Measurements from ENCODE around the gene ARHGAP6. TPM values are rescaled to one million over a fixed set of nuclear protein-coding genes. Genes with fewer than 3 reads are reported as not detected.

Gene ARHGAP6
- total RNA-seq, 1 donor from 2014 or later: not detected

DNA sequence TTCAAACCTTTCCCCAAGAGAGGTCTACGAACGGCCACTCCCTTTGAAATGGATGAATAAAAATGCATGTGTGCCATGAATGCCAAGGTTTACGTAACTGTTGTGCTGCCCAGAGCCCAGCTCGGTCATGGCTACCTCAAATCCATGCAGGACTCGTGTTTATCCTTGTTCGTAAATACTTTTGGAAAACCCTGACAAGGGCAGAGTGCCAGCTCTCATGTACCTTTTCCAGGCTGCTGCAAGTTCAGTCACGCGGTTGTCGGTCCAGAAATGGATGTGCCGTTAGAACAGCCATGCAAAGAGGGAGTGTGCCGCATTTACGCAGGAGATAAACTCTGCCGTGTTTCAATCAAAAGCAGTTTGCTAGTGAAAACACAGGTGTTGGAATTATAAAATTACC is 249.1 kb downstream of the ARHGAP6 start:
- Mint-ChIP-seq H3K9me3 (no peaks in the 10 kb centered on the region), H3K27ac (no peak overlapping the region), H3K27me3 (ENCODE audit: low read depth) (peaks cover 1% of the 10 kb centered on the region), H3K36me3 (ENCODE audit: low read depth) (no peaks in the 10 kb centered on the region), H3K4me1 (ENCODE audit: low read depth) (no peaks in the 10 kb centered on the region), H3K4me3 (ENCODE audit: low read depth) (no peak overlapping the region)
- no peak for DNase-seq (ENCODE audit: low spot score)
- intact Hi-C loops (cut with micrococcal nuclease): no loop called here

- Mint-ChIP-seq H3K4me3 (ENCODE audit: low read depth) (no peak overlapping the region), H3K36me3 (ENCODE audit: low read depth) (no peaks in the 10 kb centered on the region), H3K4me1 (ENCODE audit: low read depth) (no peaks in the 10 kb centered on the region), H3K27me3 (ENCODE audit: low read depth) (peaks cover 1% of the 10 kb centered on the region), H3K27ac (no peak overlapping the region), H3K9me3 (no peaks in the 10 kb centered on the region)
- no peak for DNase-seq (ENCODE audit: low spot score)
- intact Hi-C loops (cut with micrococcal nuclease): no loop called here
Observed at GRCh38 chrX:11414091-11414490, 251.6 kb downstream of the ARHGAP6 start.

- Mint-ChIP-seq H3K27ac (no peak overlapping the region), H3K4me3 (ENCODE audit: low read depth) (no peak overlapping the region), H3K36me3 (ENCODE audit: low read depth) (no peaks in the 10 kb centered on the region), H3K27me3 (ENCODE audit: low read depth) (peaks cover 1% of the 10 kb centered on the region), H3K4me1 (ENCODE audit: low read depth) (no peaks in the 10 kb centered on the region), H3K9me3 (no peaks in the 10 kb centered on the region)
- intact Hi-C loops (cut with micrococcal nuclease): no loop called here
- no peak for DNase-seq (ENCODE audit: low spot score)
Observed at GRCh38 chrX:11412715-11413623, 252.8 kb downstream of the ARHGAP6 start.

- Mint-ChIP-seq H3K4me1 (ENCODE audit: low read depth) (no peaks in the 10 kb centered on the region), H3K36me3 (ENCODE audit: low read depth) (no peaks in the 10 kb centered on the region), H3K27me3 (ENCODE audit: low read depth) (no peaks in the 10 kb centered on the region), H3K27ac (no peak overlapping the region), H3K4me3 (ENCODE audit: low read depth) (no peak overlapping the region), H3K9me3 (no peaks in the 10 kb centered on the region)
- DNase-seq (ENCODE audit: low spot score): no peak
- intact Hi-C loops (cut with micrococcal nuclease): no loop called here
Observed at GRCh38 chrX:11409957-11410356, 255.8 kb downstream of the ARHGAP6 start.

DNA sequence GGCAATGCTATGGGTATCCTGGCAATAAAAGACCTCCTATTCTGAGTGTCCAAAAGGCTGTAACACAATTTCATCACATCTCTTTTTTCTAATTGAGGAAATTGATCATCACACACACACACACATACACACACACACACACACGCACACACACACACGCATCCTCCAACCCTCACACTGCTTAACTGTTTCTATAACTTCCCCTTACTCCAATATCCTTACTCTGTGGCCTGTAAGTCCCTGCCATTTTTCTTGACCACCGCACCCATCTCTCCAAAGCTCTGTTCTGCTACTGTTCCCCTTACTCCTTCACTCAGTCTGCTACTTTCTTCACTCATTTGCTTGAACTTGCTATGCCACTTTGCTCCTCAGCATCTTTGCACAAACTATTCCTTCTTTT is 256.9 kb downstream of the ARHGAP6 start:
- intact Hi-C loops (cut with micrococcal nuclease): no loop called here
- no peaks in the 10 kb centered on the region for H3K9me3 Mint-ChIP-seq
- H3K27ac Mint-ChIP-seq: no peak overlapping the region
- DNase-seq (ENCODE audit: low spot score): no peak
- no peak overlapping the region for H3K4me3 Mint-ChIP-seq (ENCODE audit: low read depth)
- no peaks in the 10 kb centered on the region for H3K27me3 Mint-ChIP-seq (ENCODE audit: low read depth)
- no peaks in the 10 kb centered on the region for H3K4me1 Mint-ChIP-seq (ENCODE audit: low read depth)
- H3K36me3 Mint-ChIP-seq (ENCODE audit: low read depth): no peaks in the 10 kb centered on the region

DNA sequence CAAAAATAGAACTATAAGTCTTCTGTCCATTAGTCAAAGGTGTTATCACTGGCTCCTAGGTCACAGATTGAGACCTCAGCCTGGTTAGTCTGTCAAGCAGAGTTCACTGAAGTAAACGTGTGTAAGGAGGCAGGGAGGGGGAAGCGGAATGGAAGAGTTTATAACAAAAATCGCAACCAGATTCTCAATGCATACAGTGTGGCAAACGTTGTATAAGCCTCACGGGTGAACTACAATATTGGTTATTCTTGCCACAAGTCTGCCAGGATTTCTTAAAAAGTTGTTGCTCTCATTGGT is 257.7 kb downstream of the ARHGAP6 start:
- H3K4me1 Mint-ChIP-seq (ENCODE audit: low read depth): no peaks in the 10 kb centered on the region
- intact Hi-C loops (cut with micrococcal nuclease): no loop called here
- DNase-seq (ENCODE audit: low spot score): no peak
- no peak overlapping the region for H3K27ac Mint-ChIP-seq
- H3K27me3 Mint-ChIP-seq (ENCODE audit: low read depth): no peaks in the 10 kb centered on the region
- H3K9me3 Mint-ChIP-seq: no peaks in the 10 kb centered on the region
- no peaks in the 10 kb centered on the region for H3K36me3 Mint-ChIP-seq (ENCODE audit: low read depth)
- no peak overlapping the region for H3K4me3 Mint-ChIP-seq (ENCODE audit: low read depth)

GRCh38 chrX:11407331-11408108 is 258.2 kb downstream of the ARHGAP6 start:
- Mint-ChIP-seq H3K36me3 (ENCODE audit: low read depth) (no peaks in the 10 kb centered on the region), H3K4me1 (ENCODE audit: low read depth) (no peaks in the 10 kb centered on the region), H3K9me3 (no peaks in the 10 kb centered on the region), H3K4me3 (ENCODE audit: low read depth) (no peak overlapping the region), H3K27ac (no peak overlapping the region), H3K27me3 (ENCODE audit: low read depth) (no peaks in the 10 kb centered on the region)
- no peak for DNase-seq (ENCODE audit: low spot score)
- intact Hi-C loops (cut with micrococcal nuclease): no loop called here

- no peaks in the 10 kb centered on the region for H3K9me3 Mint-ChIP-seq
- DNase-seq (ENCODE audit: low spot score): no peak
- no peaks in the 10 kb centered on the region for H3K27me3 Mint-ChIP-seq (ENCODE audit: low read depth)
- H3K4me1 Mint-ChIP-seq (ENCODE audit: low read depth): no peaks in the 10 kb centered on the region
- H3K27ac Mint-ChIP-seq: no peak overlapping the region
- H3K4me3 Mint-ChIP-seq (ENCODE audit: low read depth): no peak overlapping the region
- no peaks in the 10 kb centered on the region for H3K36me3 Mint-ChIP-seq (ENCODE audit: low read depth)
- intact Hi-C loops (cut with micrococcal nuclease): no loop called here
Observed at GRCh38 chrX:11406109-11406765, 259.5 kb downstream of the ARHGAP6 start.

DNA sequence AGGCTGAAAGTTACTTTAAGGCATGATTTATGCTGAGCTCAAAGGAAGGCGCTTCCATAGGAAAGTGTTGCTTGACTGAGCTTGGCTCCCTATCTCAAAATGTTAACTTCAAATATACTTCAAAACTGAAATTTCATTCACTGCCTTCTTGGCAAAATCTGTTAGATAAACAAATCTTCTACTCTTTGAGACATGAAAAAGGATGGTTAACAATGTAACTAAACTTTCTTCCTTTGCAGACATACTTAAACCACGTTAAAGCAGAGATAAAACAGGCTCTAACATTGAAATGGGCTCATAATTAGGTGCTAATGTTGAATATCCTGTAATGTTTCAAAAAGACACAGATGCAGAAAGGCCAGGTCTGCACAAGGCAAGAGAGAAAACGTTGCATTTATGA is 262.1 kb downstream of the ARHGAP6 start:
- Mint-ChIP-seq H3K27ac (no peak overlapping the region), H3K36me3 (ENCODE audit: low read depth) (no peaks in the 10 kb centered on the region), H3K4me1 (ENCODE audit: low read depth) (no peaks in the 10 kb centered on the region), H3K9me3 (no peaks in the 10 kb centered on the region), H3K27me3 (ENCODE audit: low read depth) (no peaks in the 10 kb centered on the region), H3K4me3 (ENCODE audit: low read depth) (no peak overlapping the region)
- intact Hi-C loops (cut with micrococcal nuclease): no loop called here
- DNase-seq (ENCODE audit: low spot score): no peak

- Mint-ChIP-seq H3K9me3 (no peaks in the 10 kb centered on the region), H3K27ac (no peak overlapping the region), H3K27me3 (ENCODE audit: low read depth) (no peaks in the 10 kb centered on the region), H3K4me1 (ENCODE audit: low read depth) (no peaks in the 10 kb centered on the region), H3K4me3 (ENCODE audit: low read depth) (no peak overlapping the region), H3K36me3 (ENCODE audit: low read depth) (no peaks in the 10 kb centered on the region)
- intact Hi-C loops (cut with micrococcal nuclease): no loop called here
- DNase-seq (ENCODE audit: low spot score): no peak
Observed at GRCh38 chrX:11401966-11402365, 263.8 kb downstream of the ARHGAP6 start.

DNA sequence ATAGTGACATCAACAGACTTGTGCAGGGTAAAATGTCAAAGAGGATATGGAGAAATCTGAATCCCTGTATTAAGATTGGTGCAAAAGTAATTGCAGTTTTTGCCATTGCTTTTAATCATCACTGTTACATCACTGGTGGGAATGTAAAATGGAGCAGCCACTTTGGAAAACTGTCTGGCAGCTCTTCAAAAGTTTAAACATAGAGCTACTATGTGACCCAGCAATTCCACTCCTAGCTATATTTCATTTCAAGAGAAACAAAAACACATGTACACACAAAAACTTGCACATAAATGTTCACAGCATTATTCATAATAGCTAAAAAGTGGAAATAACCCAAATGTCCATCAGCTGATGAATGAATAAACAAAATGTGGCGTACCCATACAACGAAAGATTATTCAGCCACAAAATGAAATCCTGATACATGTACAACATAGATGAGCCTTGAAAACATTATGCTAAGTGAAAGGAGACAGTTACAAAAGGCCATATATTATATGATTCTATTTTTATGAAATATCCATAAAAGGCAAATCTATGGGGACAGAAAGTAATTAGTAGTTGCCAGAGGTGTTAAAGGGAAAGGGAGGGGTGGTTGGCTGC is 266.1 kb downstream of the ARHGAP6 start:
- H3K4me1 Mint-ChIP-seq (ENCODE audit: low read depth): no peaks in the 10 kb centered on the region
- intact Hi-C loops (cut with micrococcal nuclease): no loop called here
- no peak overlapping the region for H3K27ac Mint-ChIP-seq
- H3K9me3 Mint-ChIP-seq: no peaks in the 10 kb centered on the region
- no peaks in the 10 kb centered on the region for H3K36me3 Mint-ChIP-seq (ENCODE audit: low read depth)
- no peak overlapping the region for H3K4me3 Mint-ChIP-seq (ENCODE audit: low read depth)
- H3K27me3 Mint-ChIP-seq (ENCODE audit: low read depth): no peaks in the 10 kb centered on the region
- no peak for DNase-seq (ENCODE audit: low spot score)

DNA sequence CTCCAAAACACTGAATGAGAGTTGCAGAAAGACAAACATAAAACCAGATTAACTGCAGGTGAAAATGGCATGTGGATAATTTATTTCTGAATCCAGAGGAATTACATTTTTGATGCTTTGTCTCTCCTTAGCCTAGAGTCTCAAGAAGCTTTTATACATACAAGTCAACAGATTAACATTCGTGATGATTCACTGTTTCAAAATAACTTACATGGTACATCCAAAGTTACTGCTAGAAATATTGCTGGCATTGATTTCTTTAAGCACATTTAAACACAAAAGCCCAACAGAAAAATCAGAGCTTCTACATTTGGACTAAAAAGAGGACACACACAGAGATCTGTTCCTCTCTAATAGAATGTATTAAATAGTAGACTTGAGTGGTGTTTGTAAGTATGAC is 266.9 kb downstream of the ARHGAP6 start:
- Mint-ChIP-seq H3K4me3 (ENCODE audit: low read depth) (no peak overlapping the region), H3K27ac (no peak overlapping the region), H3K4me1 (ENCODE audit: low read depth) (no peaks in the 10 kb centered on the region), H3K36me3 (ENCODE audit: low read depth) (no peaks in the 10 kb centered on the region), H3K27me3 (ENCODE audit: low read depth) (no peaks in the 10 kb centered on the region), H3K9me3 (no peaks in the 10 kb centered on the region)
- intact Hi-C loops (cut with micrococcal nuclease): no loop called here
- DNase-seq (ENCODE audit: low spot score): no peak

GRCh38 chrX:11398139-11398538 is 267.6 kb downstream of the ARHGAP6 start:
- Mint-ChIP-seq H3K4me1 (ENCODE audit: low read depth) (no peaks in the 10 kb centered on the region), H3K27ac (no peak overlapping the region), H3K4me3 (ENCODE audit: low read depth) (no peak overlapping the region), H3K9me3 (no peaks in the 10 kb centered on the region), H3K36me3 (ENCODE audit: low read depth) (no peaks in the 10 kb centered on the region), H3K27me3 (ENCODE audit: low read depth) (no peaks in the 10 kb centered on the region)
- intact Hi-C loops (cut with micrococcal nuclease): no loop called here
- no peak for DNase-seq (ENCODE audit: low spot score)

Measured in activated T-helper 2 cell treated with anti-CD3 and anti-CD28 coated beads, Interferon-gamma antibody, Interleukin-2, Interleukin-4, amounts not matched to agents 10 μg/mL and 5 μg/mL and 100 μg/mL, durations not matched to agents 14 hours and 24 hours and 36 hours (primary cell).